Stimulated activated CD4-positive, alpha-beta T cell treated with anti-CD3 and anti-CD28 coated beads, Interleukin-12 subunit alpha, Interleukin-12 subunit beta, amount 100 ng/mL, for 48 hours (primary cell): ENCODE measurements around the gene PXT1.
"Not testable (repeated sequence)": the region's sequence is repeated elsewhere in the genome, so short reads cannot be mapped to it uniquely, and the experiment has no call there.

Experiments used
- DNase-seq, 3 donors: peaks; one replicate each; pipeline ENCODE4 v3.0.0-alpha.2; 2020; ENCODE audit warnings: low read depth in 2 of 3, low spot score in 1 of 3

Gene PXT1

DNA sequence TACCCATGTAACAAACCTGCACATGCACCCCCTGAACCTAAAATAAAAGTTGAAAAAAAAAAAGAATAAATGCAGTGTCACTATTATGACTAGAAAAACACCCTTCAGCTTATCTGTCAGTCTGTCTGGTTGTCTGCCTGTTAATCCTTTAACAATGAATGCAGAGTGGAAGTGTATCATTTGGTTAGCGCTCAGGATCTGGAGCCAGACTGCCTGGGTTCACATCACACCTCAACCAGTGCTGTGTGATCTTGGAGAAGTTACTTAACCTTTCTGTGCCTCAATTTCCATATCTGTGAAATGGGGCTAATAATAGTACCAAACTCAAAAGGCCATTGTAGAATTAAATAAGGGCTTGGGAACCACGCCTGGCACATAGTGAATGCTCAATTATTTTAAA, 72.0 kb downstream of the PXT1 start:
- no peak for DNase-seq

DNA sequence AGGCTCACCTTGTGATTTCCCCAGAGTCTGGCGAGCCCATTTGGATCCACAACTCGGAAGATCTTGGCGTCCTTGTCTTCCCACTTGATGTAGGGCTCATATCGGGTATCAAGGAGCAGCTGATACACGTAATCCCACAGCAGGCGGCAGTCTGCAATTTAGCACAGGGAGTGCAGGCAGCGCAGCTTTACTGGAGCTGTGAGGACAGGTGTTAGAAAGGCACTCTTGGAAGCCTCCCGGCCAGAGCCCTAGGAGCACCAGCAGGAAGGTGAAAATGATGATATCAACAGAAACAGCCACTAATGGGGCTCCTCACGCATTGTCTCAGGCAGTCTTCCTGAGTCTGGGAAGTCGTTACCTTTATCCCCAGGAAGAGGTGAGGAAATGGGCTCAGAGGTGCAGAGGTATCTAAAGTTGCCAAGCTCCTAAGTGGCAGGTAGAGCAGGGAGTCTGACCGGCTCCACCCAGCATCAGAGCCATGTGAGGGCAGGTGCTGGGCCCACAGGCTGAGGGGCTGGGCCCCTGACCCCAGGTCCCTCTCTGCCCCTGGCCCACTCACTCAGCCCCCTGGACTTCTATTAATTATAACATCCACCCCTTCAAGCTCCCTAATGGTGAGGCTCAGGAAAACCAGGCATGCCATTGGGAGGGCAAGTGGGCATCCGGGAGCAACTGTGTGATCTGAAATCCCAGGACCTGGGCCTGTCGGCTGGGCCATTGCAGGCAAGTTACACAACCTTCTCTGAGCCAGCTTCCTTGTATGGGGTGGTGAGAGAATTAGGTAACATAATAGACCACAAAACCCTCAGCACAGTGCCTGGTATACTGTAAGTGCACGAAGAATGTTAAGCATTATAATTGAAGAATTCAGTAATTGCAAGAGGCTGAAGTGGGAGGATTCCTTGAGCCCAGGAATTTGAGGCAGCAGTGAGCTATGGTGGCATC, 73.5 kb downstream of the PXT1 start:
- no peak for DNase-seq

DNA sequence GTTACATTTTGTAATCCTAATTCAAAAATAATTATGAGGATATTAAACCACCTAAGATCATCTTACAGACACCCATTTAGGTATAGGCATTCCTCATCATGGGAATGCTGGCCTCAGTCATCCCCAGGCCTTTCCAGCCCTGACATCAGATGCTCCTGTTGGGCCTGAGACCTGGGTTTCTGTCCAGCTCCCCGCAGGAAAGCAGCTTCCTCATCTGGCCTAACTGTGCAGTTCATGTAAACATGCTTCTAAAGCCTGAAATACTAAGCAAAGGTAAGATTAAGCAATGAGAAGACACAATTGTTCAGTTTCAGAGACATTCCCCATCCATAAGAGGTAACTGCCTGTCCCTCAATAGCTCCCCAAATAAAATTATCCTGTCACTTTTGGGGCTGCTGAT, 74.2 kb downstream of the PXT1 start:
- DNase-seq = no peak

DNA sequence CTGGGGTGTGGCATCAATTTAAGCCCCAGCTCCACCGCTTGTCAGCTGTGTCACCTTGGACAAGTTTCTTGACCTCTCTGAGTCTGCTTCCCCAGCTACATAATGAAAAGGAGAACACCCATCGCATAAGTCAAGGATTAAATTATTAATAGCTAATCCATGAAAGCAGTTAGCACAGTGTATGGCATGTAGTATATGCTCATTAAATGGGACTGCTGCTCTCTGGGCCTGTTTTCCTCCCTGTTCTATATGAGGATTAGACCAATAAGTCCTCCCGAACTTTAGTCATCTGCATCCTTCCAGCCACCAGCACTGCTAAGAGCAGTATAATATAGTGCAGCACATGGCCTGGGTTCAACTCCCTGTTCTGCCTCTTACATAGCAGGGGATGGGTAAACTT, 74.9 kb downstream of the PXT1 start:
- no peak for DNase-seq

DNA sequence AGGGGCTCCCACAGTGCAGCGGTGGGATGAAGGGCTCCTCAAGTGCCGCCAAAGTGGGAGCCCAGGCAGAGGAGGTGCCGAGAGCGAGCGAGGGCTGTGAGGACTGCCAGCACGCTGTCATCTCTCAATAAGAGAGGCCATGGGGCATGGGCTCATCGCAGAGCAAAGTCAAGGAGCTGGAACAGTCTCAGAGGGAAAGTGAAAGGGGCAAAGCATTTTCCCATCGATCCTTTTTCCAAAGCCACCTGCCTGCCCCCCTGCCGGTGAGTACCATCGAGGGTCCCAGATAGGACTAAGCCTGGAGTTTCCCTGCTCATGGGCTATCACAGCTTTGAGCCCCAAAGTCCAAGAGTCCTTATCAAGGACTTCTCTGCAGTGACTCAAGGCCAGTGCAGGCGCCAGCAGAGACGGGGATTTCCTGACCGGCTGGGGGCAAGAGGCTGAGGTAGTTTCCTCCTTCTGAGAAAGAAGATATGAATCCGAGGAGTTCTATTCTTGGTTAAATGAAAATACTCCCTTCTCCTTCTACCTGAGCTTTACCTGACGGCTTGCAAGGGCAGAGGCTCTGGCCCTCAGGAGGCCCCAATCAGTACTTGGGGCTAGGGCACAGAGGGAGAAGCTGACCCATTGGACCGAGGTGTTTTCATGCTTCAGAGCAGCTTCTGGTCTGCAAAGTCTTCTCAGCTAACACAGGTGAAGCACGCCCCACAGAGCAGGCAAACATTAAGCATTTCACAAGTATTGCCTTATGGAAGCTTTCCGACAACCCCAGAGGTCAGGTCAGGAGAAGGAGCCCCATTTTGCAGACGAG, 77.8 kb downstream of the PXT1 start:
- DNase-seq = no peak

DNA sequence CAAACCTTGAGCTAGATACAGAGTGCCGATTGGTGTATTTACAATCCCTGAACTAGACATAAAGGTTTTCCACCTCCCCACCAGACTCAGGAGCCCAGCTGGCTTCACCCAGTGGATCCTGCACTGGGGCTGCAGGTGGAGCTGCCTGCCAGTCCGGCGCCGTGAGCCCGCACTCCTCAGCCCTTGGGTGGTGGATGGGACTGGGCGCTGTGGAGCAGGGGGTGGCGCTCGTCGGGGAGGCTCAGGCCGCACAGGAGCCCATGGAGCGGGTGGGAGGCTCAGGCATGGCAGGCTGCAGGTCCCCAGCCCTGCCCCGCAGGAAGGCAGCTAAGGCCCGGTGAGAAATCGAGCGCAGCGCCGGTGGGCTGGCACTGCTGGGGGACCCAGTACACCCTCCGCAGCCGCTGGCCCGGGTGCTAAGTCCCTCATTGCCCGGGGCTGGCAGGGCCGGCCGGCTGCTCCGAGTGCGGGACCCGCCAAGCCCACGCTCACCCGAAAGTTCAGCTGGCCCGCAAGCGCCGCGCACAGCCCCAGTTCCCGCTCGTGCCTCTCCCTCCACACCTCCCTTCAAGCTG, 78.5 kb downstream of the PXT1 start:
- not testable (repeated sequence) for DNase-seq

GRCh38 chr6:36363371-36363752, 79.3 kb downstream of the PXT1 start:
- DNase-seq = not testable (repeated sequence)

DNA sequence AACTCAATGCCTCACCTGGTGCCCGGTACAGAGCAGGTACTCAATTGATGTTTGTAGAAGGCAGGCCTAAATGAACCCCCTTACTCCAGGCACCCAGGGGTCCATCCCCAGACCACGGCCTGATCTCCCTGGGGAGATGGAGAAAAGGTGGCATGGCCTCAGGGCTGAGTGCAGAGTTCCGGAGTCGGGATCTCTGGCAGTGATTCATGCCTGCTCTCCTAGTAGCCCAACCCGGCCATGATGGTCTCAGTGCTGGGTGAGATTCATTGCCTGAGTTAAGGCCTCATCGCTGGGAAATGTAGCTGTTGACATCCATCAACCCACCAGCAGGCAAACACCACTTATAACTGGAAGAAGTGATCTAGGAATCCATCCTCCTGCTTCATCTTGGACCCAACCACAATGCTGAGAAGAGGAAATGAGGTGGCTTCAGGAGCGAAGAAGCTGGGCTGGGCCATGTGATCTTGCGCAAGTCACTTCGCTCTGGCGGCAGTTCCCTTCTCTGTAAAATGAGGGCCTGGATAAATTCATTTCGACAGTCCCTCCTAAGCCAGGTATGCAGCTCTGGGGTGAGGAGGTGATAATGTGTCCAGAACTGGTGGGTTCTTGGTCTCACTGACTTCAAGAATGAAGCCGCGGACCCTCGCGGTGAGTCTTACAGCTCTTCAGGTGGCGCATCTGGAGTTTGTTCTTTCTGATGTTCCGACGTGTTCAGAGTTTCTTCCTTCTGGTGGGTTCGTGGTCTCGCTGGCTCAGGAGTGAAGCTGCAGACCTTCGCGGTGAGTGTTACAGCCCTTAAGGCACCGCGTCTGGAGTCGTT, 79.9 kb downstream of the PXT1 start:
- no peak for DNase-seq

GRCh38 chr6:36361071-36361470, 81.6 kb downstream of the PXT1 start:
- DNase-seq = no peak

DNA sequence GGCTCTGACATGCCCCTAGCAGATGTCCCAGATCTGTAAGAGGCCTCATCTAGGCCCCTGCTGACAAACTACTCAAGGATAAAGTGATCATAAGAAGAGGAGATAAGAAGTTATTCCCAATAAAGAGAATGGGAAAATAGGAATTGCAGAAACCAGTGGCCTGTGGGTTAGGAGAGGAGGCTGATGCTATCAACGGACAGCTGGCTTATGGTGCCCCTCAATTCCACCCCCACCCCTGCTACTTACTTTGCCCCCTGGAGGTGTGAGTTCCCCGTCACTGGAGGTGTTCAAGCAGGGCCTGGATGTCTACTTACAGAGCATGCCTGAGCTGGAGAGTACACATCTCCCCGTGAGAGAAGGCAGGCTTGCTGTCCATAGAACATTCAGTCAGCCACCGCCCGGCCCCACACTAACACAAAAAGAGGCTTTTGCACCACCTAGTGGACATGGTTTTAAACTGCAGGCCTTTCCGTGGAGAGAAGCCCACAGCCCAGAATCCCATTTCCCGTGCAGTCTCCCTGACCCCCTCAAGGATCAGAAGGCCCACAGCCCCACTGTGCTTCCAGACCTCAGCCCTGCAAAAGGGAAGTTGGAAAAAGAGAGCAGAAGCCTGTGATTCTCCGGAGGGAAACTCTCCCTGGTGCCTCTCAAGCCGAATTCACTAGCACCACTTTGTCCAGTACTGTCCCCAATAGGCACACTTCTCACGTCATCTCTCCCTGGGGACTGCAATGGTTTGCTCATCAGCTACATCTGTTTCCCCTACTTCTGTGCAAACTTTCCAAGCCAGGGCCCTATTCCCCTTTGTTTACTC, 82.2 kb downstream of the PXT1 start:
- peak; percentile 54 to 75 (median 58) for DNase-seq

GRCh38 chr6:36358226-36358915, 84.3 kb downstream of the PXT1 start:
- DNase-seq = no peak

DNA sequence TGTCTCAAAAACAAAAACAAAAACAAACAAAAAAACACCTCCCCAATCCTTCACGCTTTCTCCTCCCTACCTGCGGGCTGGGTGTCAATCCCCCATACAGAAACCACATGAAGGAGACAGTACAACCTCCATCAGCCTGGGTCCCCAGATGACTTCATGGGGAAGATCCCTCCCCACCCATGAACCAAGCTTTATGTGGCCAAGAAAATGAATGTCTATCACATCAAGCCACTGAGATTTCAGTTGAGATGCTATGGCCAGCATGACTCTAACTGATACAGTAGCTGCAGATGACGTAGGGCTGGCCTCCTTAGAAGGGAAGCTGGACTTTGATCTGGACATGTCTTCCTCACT, 84.8 kb downstream of the PXT1 start:
- DNase-seq = no peak

DNA sequence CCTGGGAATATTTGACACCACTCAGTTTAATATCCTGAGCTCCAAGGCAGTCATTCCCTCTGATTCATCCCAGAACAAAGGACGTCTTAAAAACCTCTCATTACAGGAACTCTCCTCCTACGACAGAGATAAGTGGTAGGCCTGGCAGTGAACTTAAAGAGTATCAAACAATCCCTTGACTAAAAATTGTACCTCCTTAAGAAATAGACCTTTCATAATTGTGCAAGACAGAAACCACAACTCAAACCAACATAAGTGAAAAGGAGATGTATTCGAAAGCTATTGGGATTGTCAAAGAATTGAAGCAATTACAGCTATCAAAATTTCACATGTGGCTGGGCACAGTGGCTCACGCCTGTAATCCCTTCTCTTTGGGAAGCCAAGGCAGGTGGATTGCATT, 86.8 kb downstream of the PXT1 start:
- no peak for DNase-seq

DNA sequence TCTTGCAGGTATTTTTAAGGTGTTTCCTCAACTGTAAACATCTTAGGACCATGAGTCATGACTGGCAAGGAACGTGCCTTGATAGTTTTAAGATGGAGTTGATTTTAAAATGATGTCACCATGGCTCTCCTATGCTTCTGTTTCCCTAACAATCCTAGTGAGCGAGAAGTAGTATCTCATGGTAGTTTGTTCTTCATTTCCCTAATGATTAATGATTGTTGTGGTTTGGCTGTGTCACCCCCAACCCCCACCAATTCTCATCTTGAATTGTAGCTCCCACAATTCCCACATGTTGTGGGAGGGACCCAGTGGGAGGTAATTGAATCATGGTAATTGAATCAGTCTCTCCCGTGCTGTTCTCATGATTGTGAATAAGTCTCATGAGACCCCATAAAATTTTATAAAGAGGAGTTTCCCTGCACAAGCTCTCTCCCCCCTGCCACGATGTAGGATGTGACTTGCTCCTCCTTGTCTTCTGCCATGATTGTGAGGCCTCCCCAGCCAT, 89.2 kb downstream of the PXT1 start:
- DNase-seq = no peak

DNA sequence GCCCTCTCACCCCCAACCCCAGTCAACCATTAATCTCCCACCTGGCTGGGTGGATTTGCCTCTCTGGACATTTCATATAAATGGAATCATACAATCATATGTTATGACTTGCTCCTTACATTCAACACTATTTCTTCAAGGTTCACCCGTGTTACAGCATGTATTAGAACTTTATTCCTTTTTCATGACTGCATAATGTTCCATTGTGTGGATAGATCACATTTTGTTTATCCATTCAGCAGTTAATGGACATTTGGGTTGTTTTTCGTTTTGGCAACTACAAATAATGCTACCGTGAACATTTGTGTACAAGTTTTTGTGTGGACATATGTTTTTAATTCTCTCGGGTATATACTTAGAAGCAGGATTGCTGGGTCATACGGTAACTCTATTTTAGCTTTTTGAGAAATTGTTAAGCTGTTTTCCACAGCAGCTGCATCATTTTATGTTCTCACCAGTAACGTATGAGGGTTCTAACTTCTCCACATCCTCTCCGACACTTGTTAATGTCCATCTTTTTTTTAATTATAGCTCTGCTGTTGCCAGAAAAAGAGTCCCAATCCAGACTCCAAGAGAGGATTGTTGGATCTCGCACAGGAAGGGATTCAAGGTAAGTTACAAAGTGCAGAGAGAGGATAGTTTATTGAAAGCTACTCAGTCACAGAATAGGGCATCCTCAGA, 90.0 kb downstream of the PXT1 start:
- no peak for DNase-seq

DNA sequence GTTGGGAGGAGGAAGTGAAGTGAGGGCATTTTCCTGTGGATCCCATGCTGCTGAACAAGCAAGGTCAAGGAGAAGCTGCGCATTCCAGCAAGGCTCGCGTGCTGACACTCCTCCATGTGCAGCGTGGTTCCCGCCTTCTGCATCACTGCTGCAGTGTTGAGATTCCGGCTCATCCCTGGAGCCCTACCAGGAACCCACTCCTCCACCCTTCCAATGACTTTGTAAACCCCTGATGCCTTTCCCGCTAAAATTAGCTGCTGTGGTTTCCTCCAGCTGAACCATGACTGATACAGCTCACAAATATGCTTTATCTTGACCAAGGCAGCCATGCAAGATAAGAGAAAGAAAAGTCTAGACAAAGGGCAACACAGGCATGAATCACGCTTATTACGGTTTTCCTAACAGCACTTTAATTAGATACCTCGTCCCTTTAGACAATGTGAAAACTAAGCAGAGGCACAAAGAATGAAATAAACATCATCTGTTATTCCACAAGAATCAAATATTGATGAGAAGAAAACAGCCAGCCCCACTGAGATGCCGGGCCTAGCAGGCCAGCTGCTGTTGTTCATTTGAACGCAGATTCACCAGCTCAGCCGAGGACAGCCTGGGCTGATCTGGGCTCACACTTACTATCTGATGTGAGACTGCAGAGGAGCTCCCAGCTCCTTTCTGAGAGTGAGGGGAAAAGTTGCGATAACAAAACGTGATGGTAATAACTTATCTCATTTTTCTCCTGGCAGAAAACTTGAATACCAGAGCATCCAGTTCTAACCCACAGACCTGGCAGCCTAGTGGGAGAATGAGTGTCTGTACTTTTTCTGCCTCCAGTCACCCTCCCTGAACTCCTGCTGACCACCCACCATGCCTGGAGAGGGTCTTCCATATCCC, 91.7 kb downstream of the PXT1 start:
- no peak for DNase-seq

DNA sequence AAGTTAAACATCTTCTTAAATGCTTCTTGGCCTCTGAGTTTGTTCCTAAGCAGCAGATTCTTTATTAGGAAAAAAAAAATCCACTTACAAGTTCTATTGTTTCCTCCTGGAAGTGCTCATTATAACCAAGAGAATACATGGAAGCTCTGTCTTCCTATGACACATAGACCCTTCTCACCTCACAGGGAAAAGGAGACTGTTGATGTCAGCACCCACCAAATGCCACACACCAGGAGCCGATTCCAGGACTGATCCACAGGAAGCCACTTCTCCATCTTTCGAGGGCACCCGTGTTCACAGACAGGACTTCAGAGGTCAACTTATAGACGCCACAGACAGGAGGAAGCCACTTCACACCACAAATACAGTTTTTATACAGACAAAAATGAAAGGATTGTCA, 92.6 kb downstream of the PXT1 start:
- DNase-seq = no peak

DNA sequence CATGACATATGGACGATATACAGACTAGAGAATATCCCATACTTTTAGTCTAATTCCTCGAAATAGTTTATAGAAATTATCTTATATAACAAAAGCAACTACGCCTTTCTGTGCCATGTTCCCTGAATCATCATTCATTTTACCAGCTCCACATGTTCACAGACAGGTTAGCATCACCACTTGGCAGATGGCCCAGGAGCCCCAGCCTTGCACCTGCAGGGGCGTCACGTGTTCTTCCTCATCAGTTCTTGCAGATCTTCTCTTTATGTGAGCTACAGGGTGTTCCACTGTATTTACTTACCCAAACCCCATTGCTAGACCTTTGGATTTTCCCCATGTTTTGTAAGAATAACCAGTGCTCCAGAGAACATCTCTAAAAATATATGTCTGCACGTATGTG, 93.4 kb downstream of the PXT1 start:
- DNase-seq = no peak
